Measurements from ENCODE around the gene SMIM11.
A peak's percentile ranks its signal among the peaks of the same experiment; 100 is the strongest.
"Not testable (repeated sequence)": the region's sequence is repeated elsewhere in the genome, so short reads cannot be mapped to it uniquely, and the experiment has no call there.

SMIM11 gene

GRCh38 chr21:34365809-34366208, 9.5 kb upstream of the SMIM11 start:
- Mint-ChIP-seq H3K36me3 (ENCODE audit: low read depth) (no peaks in the 10 kb centered on the region), H3K27me3 (peaks cover 11% of the 10 kb centered on the region), H3K9me3 (no peaks in the 10 kb centered on the region), H3K4me1 (peaks cover 8% of the 10 kb centered on the region), H3K4me3 (no peak overlapping the region), H3K27ac (no peak overlapping the region)
- no peak for DNase-seq
- no peak for ATAC-seq

- no peak overlapping the region for H3K27ac Mint-ChIP-seq
- peaks cover 2% of the 10 kb centered on the region for H3K4me1 Mint-ChIP-seq
- H3K9me3 Mint-ChIP-seq: no peaks in the 10 kb centered on the region
- ATAC-seq (peak; percentile 59), DNase-seq (peak; percentile 31)
- no peak overlapping the region for H3K4me3 Mint-ChIP-seq
- H3K27me3 Mint-ChIP-seq: peaks cover 5% of the 10 kb centered on the region
- no peaks in the 10 kb centered on the region for H3K36me3 Mint-ChIP-seq (ENCODE audit: low read depth)
Observed at GRCh38 chr21:34367320-34367935, 7.9 kb upstream of the SMIM11 start.

GRCh38 chr21:34369741-34370140, 5.6 kb upstream of the SMIM11 start:
- no peak for DNase-seq
- Mint-ChIP-seq H3K27me3 (peaks cover 5% of the 10 kb centered on the region), H3K9me3 (no peaks in the 10 kb centered on the region), H3K4me1 (peaks cover 2% of the 10 kb centered on the region), H3K27ac (no peak overlapping the region), H3K4me3 (no peak overlapping the region), H3K36me3 (ENCODE audit: low read depth) (no peaks in the 10 kb centered on the region)
- ATAC-seq: no peak

GRCh38 chr21:34372321-34372720, 3.0 kb upstream of the SMIM11 start:
- Mint-ChIP-seq H3K4me3 (no peak overlapping the region), H3K4me1 (peaks cover 2% of the 10 kb centered on the region), H3K27me3 (peaks cover 5% of the 10 kb centered on the region), H3K36me3 (ENCODE audit: low read depth) (no peaks in the 10 kb centered on the region), H3K27ac (no peak overlapping the region), H3K9me3 (no peaks in the 10 kb centered on the region)
- ATAC-seq: no peak
- no peak for DNase-seq

- DNase-seq; H3K4me1 Mint-ChIP-seq; H3K36me3 Mint-ChIP-seq (ENCODE audit: low read depth); H3K9me3 Mint-ChIP-seq; H3K4me3 Mint-ChIP-seq; H3K27ac Mint-ChIP-seq; ATAC-seq; H3K27me3 Mint-ChIP-seq: not testable (repeated sequence)
Observed at GRCh38 chr21:34374462-34374861, 845 bp upstream of the SMIM11 start.

GRCh38 chr21:34375619-34375972, 289 bp downstream of the SMIM11 start:
- not testable (repeated sequence) for H3K4me3 Mint-ChIP-seq

GRCh38 chr21:34383138-34383537, 7.8 kb downstream of the SMIM11 start:
- H3K27me3 Mint-ChIP-seq; H3K9me3 Mint-ChIP-seq; H3K4me3 Mint-ChIP-seq; ATAC-seq; H3K27ac Mint-ChIP-seq; H3K4me1 Mint-ChIP-seq; H3K36me3 Mint-ChIP-seq (ENCODE audit: low read depth); DNase-seq: not testable (repeated sequence)

More at GRCh38 chr21:34375619-34375972, 289 bp downstream of the SMIM11 start:
- not testable (repeated sequence) for H3K4me1 Mint-ChIP-seq; H3K27me3 Mint-ChIP-seq; DNase-seq; H3K36me3 Mint-ChIP-seq (ENCODE audit: low read depth); H3K27ac Mint-ChIP-seq; H3K9me3 Mint-ChIP-seq
- peak; percentile 81 for ATAC-seq

- not testable (repeated sequence) for H3K9me3 Mint-ChIP-seq
- peak; percentile 90 for ATAC-seq
Observed at GRCh38 chr21:34383724-34384415, 8.6 kb downstream of the SMIM11 start.

GRCh38 chr21:34400522-34400921, 25.2 kb downstream of the SMIM11 start:
- not testable (repeated sequence) for H3K36me3 Mint-ChIP-seq (ENCODE audit: low read depth); H3K27me3 Mint-ChIP-seq; H3K4me1 Mint-ChIP-seq; H3K27ac Mint-ChIP-seq; H3K4me3 Mint-ChIP-seq; H3K9me3 Mint-ChIP-seq; DNase-seq
- peak; percentile 73 for ATAC-seq

More at GRCh38 chr21:34383724-34384415, 8.6 kb downstream of the SMIM11 start:
- H3K27ac Mint-ChIP-seq; H3K4me3 Mint-ChIP-seq; DNase-seq; H3K4me1 Mint-ChIP-seq; H3K36me3 Mint-ChIP-seq (ENCODE audit: low read depth); H3K27me3 Mint-ChIP-seq: not testable (repeated sequence)

GRCh38 chr21:34404742-34405141, 29.4 kb downstream of the SMIM11 start:
- not testable (repeated sequence) for H3K9me3 Mint-ChIP-seq; ATAC-seq; H3K4me1 Mint-ChIP-seq; DNase-seq; H3K27me3 Mint-ChIP-seq; H3K4me3 Mint-ChIP-seq; H3K27ac Mint-ChIP-seq; H3K36me3 Mint-ChIP-seq (ENCODE audit: low read depth)

GRCh38 chr21:34405686-34406085, 30.4 kb downstream of the SMIM11 start:
- DNase-seq; H3K27me3 Mint-ChIP-seq; H3K4me3 Mint-ChIP-seq; H3K27ac Mint-ChIP-seq; H3K9me3 Mint-ChIP-seq; H3K36me3 Mint-ChIP-seq (ENCODE audit: low read depth); H3K4me1 Mint-ChIP-seq; ATAC-seq: not testable (repeated sequence)

GRCh38 chr21:34406102-34406501, 30.8 kb downstream of the SMIM11 start:
- DNase-seq; H3K4me1 Mint-ChIP-seq; H3K9me3 Mint-ChIP-seq; H3K27me3 Mint-ChIP-seq; H3K4me3 Mint-ChIP-seq; H3K27ac Mint-ChIP-seq; H3K36me3 Mint-ChIP-seq (ENCODE audit: low read depth): not testable (repeated sequence)
- peak; percentile 75 for ATAC-seq

- DNase-seq; H3K36me3 Mint-ChIP-seq (ENCODE audit: low read depth); H3K27ac Mint-ChIP-seq; H3K4me3 Mint-ChIP-seq; H3K27me3 Mint-ChIP-seq; H3K4me1 Mint-ChIP-seq; ATAC-seq; H3K9me3 Mint-ChIP-seq: not testable (repeated sequence)
Observed at GRCh38 chr21:34406676-34407075, 31.4 kb downstream of the SMIM11 start.

- not testable (repeated sequence) for DNase-seq; H3K36me3 Mint-ChIP-seq (ENCODE audit: low read depth); H3K4me1 Mint-ChIP-seq; H3K9me3 Mint-ChIP-seq; H3K27me3 Mint-ChIP-seq; H3K27ac Mint-ChIP-seq; ATAC-seq; H3K4me3 Mint-ChIP-seq
Observed at GRCh38 chr21:34407294-34407693, 32.0 kb downstream of the SMIM11 start.

- not testable (repeated sequence) for H3K4me3 Mint-ChIP-seq; H3K27me3 Mint-ChIP-seq; H3K4me1 Mint-ChIP-seq; DNase-seq; H3K27ac Mint-ChIP-seq; H3K36me3 Mint-ChIP-seq (ENCODE audit: low read depth); H3K9me3 Mint-ChIP-seq
- peak; percentile 79 for ATAC-seq
Observed at GRCh38 chr21:34417448-34418077, 42.3 kb downstream of the SMIM11 start.
